GM21619 (cell line): ENCODE data around the gene PLSCR1.
"Not testable (repeated sequence)": the region's sequence is repeated elsewhere in the genome, so short reads cannot be mapped to it uniquely, and the experiment has no call there.

ENCODE experiments used
- ATAC-seq: cut with Tn5 transposase; IDR thresholded peaks from one replicate; pipeline ENCODE4 v1.9.1; 2021; ENCODE audit not compliant: unreplicated experiment

The PLSCR1 gene

DNA sequence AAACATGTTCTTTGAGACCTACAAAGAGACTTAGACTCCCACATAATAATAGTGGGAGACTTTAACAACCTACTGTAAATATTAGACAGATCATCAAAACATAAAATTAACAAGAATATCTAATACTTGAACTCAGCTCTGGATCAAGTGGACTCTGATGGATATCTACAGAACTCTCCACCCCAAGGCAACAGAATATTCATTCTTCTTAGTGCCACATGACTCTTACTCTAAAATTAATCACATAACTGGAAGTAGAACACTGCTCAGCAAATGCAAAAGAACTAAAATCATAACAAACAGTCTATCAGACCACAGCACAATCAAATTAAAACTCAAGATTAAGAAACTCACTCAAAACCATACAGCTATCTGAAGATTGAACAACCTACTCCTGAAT is 59.1 kb downstream of the PLSCR1 start:
- no peak for ATAC-seq

DNA sequence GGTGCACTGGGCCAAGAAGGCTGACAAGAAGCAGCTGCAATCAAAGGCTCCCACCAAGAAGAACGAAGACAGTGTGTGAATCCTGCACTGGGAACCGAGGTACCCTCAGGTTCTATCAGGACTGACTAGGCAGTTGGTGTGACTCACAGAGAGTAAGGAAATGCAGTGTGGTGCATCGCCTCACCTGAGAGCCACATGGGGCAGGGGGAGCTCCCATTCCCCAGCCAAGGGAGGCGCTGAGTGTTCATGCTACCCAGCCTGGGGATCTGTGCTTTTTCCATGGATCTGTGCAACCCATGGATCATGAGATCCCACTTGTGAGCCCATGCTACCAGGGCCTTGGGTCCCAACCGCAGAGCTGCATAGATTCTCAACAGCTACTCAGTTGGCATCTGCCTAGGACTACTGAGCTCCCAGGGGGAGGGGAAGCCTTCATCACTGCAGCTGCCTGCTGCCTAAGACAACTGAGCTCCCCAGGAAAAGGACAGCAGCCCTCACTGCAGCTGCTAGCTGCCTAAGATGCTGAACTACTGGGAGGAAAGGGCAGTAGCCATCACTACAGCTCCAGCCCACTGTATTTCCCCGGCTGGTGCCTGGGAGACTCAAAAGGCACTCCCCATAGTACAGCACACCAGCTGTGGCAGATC is 68.2 kb downstream of the PLSCR1 start:
- no peak for ATAC-seq

DNA sequence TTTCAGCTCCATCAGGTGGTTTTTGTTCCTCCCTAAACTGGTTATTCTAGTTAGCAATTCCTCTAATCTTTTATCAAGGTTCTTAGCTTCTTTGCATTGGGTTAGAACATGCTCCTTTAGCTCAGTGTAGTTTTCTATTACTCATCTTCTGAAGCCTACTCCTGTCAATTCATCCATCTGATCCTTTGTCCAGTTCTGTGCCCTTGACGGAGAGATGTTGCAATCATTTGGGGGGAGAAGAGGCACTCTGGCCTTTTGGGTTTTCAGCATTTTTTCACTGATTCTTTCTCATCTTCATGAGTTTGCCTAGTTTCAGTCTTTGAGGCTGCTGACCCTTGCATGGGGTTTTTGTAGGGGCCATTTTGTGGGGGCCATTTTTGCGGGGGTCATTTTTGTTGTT is 69.4 kb downstream of the PLSCR1 start:
- ATAC-seq: not testable (repeated sequence)

DNA sequence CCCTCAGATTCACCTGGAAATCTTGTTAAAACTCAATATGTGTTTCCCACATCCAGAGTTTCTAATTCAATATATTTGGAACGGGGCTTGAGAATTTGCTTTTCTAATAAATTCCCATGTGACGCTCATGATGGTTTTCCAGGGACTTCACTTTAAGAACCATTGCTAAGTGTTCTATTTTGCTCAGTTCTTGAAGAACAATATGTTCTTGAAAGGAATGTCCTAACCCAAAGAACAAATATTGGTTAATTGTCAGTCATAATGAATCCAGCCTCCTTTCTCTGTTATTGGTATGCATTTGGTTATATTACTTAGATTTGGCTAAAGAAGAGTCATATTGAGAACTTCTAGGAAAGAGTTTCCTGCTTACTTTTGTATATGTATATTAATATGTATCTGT is 70.7 kb downstream of the PLSCR1 start:
- ATAC-seq: no peak

DNA sequence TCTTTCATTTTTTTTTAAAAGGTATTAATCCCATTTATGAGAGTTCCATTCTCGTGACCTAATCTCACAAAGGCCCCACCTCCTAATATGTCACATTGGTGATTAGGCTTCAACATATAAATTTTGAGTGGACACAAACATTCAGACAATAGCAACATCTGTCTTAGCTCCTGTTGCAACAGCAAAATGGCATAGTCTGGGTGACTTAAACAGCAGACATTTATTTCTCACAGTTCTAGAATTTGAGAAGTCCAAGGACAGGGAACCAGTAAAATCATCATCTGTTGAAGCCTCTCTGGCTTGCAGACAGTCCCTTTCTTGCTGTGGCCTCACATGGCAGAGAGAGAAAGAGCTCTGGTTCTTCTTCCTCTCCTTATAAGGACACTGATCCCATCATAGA is 71.8 kb downstream of the PLSCR1 start:
- ATAC-seq: no peak

DNA sequence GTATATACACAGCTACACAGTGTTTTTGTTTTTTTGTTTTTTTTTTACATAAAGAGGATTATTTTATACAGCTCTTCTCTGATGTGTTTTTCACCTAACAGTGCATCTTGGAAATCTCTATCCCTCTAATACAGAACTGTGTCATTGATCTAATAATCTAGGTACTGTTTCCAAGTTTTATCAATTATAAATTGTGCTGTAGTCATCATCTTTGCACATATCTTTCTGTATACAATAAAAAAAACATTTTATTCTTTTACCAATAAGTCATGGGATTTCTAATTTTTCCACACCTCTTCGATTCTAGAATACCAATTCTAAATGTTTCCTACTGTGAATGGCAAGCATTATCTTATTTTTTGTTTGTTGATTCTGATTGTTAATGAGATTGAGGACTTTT is 73.4 kb downstream of the PLSCR1 start:
- ATAC-seq: no peak

DNA sequence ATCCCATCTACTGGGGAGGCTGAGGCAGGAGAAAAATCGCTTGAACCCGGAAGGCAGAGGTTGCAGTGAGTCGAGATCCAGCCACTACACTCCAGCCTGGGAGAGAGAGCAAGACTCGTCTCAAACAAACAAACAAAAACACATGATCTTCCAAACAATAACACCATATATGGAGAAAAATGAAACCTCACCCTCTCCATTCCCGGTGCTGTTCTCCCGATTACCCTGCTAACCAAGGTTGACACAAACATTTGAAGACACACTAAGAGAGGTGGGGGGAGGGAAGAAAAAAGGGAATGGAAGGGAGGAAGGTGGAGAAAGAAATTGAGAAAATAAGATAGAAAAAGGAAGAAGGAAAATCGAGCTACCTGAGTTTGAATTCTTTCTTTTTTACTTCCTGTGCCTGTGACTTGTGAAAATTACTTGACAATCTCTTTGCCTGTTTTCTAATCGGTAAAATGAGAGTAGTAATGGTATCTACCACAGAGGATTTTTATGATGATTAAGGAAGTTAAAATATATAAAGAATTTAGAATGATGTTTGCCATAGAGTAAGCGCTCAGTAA is 73.9 kb downstream of the PLSCR1 start:
- no peak for ATAC-seq

DNA sequence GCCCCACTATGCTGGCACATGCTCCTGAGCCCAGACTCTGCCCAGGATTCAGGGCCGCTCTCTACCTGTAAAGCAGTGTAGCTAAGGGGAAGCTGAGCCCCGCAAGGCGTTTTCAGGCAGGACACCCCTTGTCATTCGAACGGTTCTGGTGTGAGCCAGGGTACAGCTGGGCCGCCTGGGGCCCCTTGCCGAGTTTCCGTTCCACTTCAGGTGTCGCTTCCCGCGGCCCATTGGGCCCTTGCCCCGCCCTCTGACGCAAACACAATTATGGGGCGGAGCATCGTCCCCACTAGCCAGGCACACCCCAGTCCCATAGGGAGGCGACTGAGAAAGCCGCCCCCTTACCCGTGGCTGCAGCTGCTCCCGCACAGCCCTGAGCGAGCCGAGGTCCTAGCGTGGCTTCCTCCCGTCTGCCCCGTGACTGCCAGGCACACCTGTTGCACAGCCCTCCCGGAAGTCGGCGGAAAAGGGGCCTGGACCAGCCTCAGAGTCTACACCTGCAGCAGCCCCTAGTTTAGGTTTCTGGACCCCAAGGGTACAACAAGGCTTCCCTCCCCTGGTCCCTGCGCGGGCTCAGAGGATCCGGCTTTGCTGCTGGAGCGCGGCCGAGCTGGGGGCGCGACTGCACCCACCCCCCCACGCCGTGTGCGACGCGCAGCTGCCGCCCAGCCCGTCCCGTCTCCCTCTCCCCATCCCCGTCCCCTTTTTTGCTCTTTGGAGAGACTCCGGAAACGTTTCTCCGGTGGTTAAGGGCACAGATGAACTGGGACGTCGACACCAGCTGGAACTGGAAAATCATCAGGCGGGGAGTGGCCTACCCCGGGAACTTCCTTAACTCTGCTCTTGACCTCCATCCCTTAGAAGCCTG is 75.0 kb downstream of the PLSCR1 start, which contains the start of gene PLSCR2:
Gene PLSCR2 (minus strand): TSS at position 412 of the 868 bp plus-strand sequence. CDS start 9,657 bp downstream, outside the sequence.
- ATAC-seq: peak; percentile 97

DNA sequence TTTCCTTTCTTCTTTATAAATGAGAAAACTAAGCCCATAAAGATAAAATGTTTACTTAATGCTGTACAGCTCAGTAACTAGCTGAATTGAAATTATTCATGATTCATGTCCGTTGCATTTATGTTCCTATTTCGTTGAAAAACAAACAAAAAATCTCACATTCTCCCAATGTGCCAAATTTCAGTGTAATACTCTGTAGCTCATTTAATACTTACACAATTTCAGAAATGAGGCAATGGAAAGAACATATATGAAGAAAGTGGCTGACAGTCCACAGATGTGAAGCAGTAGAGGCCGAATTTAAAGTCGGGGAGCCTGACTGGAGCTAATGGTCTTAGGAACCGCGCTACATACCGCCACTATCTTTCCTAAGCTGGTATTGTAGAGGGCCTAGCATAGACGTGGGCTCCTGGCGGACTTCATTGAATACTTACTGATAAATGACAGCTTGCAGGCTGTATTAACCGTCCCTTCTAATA is 75.7 kb downstream of the PLSCR1 start:
- no peak for ATAC-seq

DNA sequence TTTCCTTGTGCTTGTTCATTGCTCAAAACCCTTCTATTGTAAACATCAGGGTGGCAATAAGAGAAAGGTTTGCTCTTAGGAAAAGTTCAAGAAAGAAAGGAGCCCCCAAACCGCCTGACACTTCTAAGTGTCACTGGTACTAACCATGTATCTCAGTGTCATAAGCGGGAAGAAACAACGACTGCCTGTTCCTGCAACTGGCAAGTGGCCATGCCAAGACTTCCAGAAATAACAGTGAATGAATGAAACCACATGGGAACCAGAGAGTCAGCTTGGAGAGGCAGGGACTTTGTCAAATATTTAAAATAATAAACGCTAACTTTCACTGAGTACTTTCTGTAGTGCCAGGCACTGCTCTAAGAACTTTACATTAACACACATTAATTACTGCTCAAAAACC is 76.2 kb downstream of the PLSCR1 start:
- no peak for ATAC-seq

DNA sequence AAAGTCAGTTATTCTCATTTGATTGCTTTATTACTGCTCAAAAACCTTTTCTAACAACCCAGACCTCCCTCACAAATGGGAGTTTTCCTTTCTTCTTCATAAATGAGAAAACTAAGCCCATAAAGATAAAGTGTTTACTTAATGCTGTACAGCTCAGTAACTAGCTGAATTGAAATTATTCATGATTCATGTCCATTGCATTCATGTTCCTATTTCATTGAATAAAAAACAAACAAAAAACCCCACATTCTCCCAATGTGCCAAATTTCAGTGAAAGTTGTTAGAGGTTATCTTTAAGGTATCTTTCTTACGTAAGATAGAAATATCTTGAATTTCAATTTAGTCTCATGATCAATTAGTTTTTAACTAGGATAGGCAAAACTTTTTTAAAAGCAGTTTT is 77.8 kb downstream of the PLSCR1 start:
- ATAC-seq: no peak

DNA sequence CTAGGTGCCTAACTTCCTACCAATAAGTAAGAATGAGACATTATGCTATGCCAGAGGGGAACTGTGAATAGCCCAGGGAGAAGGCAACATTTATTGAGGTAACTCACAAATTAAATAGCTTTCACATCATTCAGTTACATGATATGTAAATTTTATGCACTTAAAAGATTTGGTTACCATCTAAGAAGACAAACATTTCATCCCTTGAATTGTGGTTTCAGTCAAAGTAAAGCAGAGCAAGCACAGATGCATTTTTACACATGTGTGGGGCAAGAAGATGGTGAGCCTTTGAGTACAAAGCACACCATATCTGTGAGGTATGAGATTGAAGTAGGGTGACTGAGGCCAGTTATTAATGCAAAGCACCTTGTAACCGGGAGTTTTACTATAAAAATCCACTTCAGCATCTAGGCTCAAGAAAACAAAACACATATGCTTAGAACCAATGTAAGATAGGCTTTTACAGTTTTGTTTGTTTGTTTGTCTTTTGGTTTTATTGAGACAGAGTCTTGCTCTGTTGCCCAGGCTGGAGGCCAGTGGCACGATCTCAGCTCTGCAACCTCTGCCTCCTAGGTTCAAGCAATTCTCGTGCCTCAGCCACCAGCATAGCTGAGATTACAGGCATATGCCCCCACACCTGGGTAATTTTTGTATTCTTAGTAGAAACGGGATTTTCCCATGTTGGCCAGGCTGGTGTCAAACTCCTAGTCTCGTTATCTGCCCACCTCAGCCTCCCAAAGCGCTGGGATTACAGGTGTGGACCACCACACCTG is 78.5 kb downstream of the PLSCR1 start:
- no peak for ATAC-seq
